ENCODE results near the gene PHLPP1.

DNA sequence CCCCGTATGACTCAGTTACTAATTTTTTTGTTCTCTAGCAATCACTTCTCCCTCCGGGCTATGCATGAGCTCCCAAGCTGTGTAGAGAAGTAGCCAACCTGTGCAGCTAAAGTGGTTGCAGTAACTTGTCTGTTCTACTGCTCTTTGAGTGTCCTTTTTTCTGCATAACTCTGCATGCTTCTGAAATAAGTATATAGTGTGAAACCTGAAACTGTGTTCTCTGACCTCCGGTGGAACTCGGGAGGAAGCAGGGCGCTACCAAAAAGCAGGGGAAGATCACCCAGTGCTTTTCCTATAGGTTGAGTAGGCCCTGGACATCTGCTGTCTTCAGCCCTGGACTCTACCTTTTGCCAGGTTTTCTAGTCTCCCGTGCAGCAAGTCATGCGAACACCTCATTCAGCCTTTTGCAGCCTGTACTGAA is 47.8 kb downstream of the PHLPP1 start:
- TF ChIP-seq POLR2A (IDR thresholded peaks at IDR 0.05; ENCODE audit: low read length) (no peak), GATA1 (IDR thresholded peaks at IDR 0.05; ENCODE audit: low read depth, low read length) (no peak)
